Astrocyte of the cerebellum (primary cell): Measurements from ENCODE around the gene ADPRM.
A peak's percentile ranks its signal among the peaks of the same experiment; 100 is the strongest.
"Not testable (repeated sequence)": the region's sequence is repeated elsewhere in the genome, so short reads cannot be mapped to it uniquely, and the experiment has no call there.

ENCODE experiments used
- DNase-seq: peaks from one replicate; pipeline ENCODE4 v3.0.0-alpha.2; 2011; ENCODE audit warnings: low read depth
- H3K4me3 ChIP-seq: 2 replicates; pipeline ENCODE4 v1.5.1; 2011; ENCODE audit warnings: mild to moderate bottlenecking, low read depth, low read length, moderate library complexity
- CTCF ChIP-seq: IDR thresholded peaks from 2 replicates; pipeline ENCODE4 v1.5.1; 2012; ENCODE audit warnings: low read length, low read depth, moderate library complexity, mild to moderate bottlenecking; ENCODE audit errors: missing control alignments
- in situ Hi-C: cut with HindIII; loops from 2 replicates; pipeline ENCODE4 v1.10.0; 2017; ENCODE audit warnings: low sequenced_read_pairs

The ADPRM gene

DNA sequence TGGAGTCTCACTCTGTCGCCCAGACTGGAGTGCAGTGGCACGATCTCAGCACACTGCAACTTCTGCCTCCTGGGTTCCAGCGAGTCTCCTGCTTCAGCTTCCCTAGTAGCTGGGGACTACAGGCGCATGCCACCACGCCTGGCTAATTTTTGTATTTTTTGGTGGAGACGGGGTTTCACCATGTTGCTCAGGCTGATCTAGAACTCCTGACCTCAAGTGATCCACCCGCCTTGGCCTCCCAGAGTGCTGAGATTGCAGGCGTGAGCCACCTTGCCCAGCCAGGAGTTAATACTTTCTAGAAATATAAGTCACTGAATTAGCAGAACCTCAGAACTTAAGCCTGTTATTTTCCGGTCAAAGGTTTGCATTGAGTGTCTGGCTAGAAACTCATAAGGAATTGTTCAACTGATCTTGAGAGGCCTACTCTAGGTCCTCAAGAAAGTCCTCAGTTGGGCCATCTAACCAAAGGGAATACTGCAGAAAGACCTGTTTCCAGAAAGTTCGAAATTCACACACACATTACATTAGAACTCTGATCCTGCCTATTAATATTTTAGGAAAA lies 31.0 kb downstream of the ADPRM start:
- no peak for DNase-seq
- in situ Hi-C loops, result no loop called here
- H3K4me3 ChIP-seq, result no peak overlapping the region
- TF ChIP-seq CTCF, result no peak

DNA sequence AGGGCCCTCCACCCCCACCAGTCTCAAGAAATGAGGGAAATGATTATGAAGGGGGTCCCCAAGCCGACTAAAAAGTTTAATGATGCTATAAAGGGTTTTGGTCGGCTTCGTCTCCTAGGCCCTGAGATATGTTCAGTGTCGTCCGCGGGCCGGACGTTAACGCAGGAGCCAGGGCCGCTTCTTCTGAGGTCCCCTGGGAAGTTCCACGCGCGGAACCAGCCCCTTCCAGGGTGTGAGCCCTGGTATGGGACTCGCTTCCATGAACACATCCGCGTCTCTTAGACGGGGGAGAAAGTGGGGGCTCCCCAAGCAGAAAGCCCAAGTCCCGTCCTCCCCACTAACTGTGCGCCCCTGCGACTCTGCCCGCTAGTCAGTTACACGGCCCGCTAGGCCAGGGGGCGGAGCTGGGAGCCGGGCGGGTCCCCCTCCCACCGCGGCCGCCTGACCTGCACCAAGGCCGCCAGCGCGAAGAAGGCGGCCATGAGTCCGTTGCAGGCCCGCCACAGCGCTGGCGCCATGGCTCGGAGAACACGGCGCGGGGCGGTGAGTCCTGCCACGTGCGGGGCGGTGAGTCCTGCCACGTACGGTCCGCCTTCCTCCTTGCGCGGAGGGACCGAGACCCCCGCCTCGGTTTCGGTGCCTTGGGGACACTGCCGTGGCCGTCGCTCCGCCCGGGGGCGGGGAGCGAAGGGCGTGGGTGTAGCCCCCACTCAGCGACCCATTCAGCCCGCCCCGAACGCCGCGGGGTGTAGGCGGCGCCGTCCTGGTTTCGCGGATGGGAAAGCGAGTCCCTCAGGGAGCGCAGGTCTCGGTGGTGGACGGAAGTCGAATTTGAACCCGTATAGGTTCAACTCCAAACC lies 32.2 kb downstream of the ADPRM start, which contains the start of gene TMEM220:
TMEM220 (minus strand) TSS at position 690 of the 860 bp plus-strand sequence; CDS start at position 518, 172 bp downstream.
- peak within 1 kb of the TSS; percentile 59 for H3K4me3 ChIP-seq
- DNase-seq, result peak; percentile 36
- TF ChIP-seq CTCF, result no peak
- in situ Hi-C loops, result loop anchor here (5.0 kb wide), 1 partner anchor 37 kb away; no protein-coding TSS in a partner anchor

- H3K4me3 ChIP-seq, result peak overlapping the region; percentile 59
- DNase-seq, result not testable (repeated sequence)
- in situ Hi-C loops, result loop anchor here (5.0 kb wide), 1 partner anchor 38 kb away; no protein-coding TSS in a partner anchor
These were observed 32.9 kb downstream of the ADPRM start for GRCh38 chr17:10730247-10730646.

DNA sequence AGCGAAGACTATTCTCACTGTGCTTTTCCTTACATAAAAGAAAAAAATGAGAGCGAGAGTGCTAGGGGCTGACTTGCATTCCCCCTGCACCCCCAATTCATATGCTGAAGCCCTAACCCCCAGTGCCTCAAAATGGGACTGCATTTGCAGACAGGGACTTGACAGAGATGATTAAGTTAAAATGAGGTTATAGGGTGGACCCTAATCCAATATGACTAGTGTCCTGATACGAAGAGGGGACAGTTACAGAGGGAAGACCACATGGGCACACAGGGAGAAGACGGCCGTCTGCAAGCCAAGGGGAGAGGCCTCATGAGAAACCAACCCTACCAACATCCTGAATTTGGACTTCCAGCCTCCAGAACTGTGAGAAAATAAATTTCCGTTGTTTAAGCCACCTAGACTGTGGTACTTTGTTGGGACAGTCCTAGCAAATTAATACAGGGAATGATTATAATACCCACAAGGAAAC lies 34.0 kb downstream of the ADPRM start:
- H3K4me3 ChIP-seq, result no peak overlapping the region
- no peak for DNase-seq
- TF ChIP-seq CTCF, result no peak
- in situ Hi-C loops, result loop anchor here (5.0 kb wide), 1 partner anchor 39 kb away; no protein-coding TSS in a partner anchor

DNA sequence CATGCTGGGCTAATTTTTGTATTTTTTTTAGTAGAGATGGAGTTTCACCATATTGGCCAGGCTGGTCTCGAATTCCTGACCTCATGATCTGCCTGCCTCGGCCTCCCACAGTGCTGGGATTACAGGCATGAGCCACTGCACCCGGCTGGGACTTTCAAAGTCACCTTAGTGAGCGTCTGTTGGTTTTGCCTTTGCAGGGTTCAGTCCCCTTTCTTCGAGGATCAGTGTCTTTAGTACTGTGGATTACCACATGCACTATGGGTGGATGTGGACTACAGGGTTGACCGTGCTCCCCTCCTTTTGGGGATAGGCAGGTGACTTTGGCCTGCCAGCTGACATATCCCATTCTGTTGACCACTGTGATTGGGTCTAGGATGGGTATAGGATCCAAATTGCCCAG lies 34.7 kb downstream of the ADPRM start:
- DNase-seq, H3K4me3 ChIP-seq: not testable (repeated sequence)
- in situ Hi-C loops, result loop anchor here (5.0 kb wide), 1 partner anchor 40 kb away; no protein-coding TSS in a partner anchor

DNA sequence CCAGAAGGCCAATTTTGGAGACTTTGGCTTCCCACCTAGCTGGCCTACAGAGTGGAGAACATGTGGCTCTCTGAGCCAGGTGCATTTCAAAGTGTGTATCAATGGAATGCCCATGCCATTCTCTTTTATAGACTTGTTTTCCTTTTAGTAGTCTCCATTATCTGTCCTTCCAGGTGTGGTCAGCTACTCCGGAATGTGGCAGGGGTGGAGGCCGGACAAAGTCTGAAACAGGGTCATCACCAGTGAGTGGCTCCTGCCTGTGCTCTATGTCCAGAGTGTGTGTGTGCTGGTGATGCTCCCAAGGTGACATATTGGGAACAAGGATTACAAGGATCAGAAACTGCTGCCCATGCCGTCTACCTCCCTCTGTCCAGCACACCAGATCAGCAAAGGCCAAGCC lies 36.3 kb downstream of the ADPRM start:
- DNase-seq, result no peak
- TF ChIP-seq CTCF, result no peak
- in situ Hi-C loops, result loop anchor here (5.0 kb wide), 1 partner anchor 41 kb away; no protein-coding TSS in a partner anchor
- no peak overlapping the region for H3K4me3 ChIP-seq

DNA sequence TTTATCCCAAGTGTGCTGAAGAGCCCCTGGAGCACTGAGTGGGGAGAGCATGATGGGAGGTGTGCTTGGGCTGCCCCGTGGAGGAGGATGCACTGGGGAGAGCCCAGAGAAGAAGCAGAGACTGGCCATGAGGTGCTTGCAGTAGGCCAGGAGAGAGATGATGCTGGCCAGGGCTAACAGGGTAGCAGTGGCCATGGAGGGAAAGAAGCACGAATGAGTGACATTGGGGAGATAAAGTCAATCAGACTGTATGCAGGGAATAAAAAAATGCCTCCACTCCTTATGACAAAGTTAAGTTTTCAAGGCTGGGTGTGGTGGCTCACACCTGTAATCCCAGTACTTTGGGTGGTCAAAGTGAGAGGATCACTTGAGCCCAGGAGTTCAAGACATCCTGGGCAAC lies 37.9 kb downstream of the ADPRM start:
- H3K4me3 ChIP-seq, result no peak overlapping the region
- in situ Hi-C loops, result no loop called here
- DNase-seq, result no peak
- no peak for TF ChIP-seq CTCF
